IMR-90 (cell line): ENCODE data around the gene INTS3.

Source experiments
- BHLHE40 ChIP-seq: fragments of 150-350 bp; IDR thresholded peaks from 2 replicates; pipeline ENCODE4 v1.6.1; 2016; ENCODE audit warnings: mild to moderate bottlenecking, low read depth, low read length
- CEBPB ChIP-seq: IDR thresholded peaks from 2 replicates; pipeline ENCODE4 v1.6.1; 2012; ENCODE audit warnings: low read depth, low read length, improper control_type of control experiment
- CHD1 ChIP-seq: IDR thresholded peaks from 2 replicates; pipeline ENCODE4 v1.6.1; 2012; ENCODE audit warnings: low read depth, low read length, improper control_type of control experiment
- MAFK ChIP-seq: IDR thresholded peaks from 2 replicates; pipeline ENCODE4 v1.6.1; 2012; ENCODE audit warnings: low read depth, low read length, improper control_type of control experiment
- MAZ ChIP-seq: IDR thresholded peaks from 2 replicates; pipeline ENCODE4 v1.6.1; 2012; ENCODE audit warnings: low read depth, mild to moderate bottlenecking, low read length, improper control_type of control experiment, moderate library complexity, borderline replicate concordance
- MXI1 ChIP-seq: IDR thresholded peaks from 2 replicates; pipeline ENCODE4 v1.6.1; 2012; ENCODE audit warnings: low read depth, mild to moderate bottlenecking, low read length, moderate library complexity, borderline replicate concordance
- NFE2L2 ChIP-seq: fragments of 150-350 bp; IDR thresholded peaks from 2 replicates; pipeline ENCODE4 v1.6.1; 2016; ENCODE audit warnings: low read depth, mild to moderate bottlenecking, low read length
- POLR2A ChIP-seq: IDR thresholded peaks from 2 replicates; pipeline ENCODE4 v1.6.1; 2012; ENCODE audit warnings: mild to moderate bottlenecking, low read depth, low read length
- RAD21 ChIP-seq: IDR thresholded peaks from 2 replicates; pipeline ENCODE4 v1.6.1; 2012; ENCODE audit warnings: low read length, improper control_type of control experiment
- SMC3 ChIP-seq: fragments of 150-350 bp; IDR thresholded peaks from 2 replicates; pipeline ENCODE4 v1.6.1; 2016; ENCODE audit warnings: low read depth, mild to moderate bottlenecking, antibody characterized with exemption, low read length, moderate library complexity
- TF ChIP-seq, protein P1 (sequence below): conservative IDR thresholded peaks from 2 replicates; pipeline ENCODE4 v1.5.1; 2012; ENCODE audit warnings: mild to moderate bottlenecking, low read depth, low read length, improper control_type of control experiment
- TF ChIP-seq, protein P2 (sequence below): fragments of 150-350 bp; IDR thresholded peaks from 2 replicates; pipeline ENCODE4 v1.6.1; 2017; ENCODE audit warnings: mild to moderate bottlenecking, antibody characterized with exemption, low read length, low read depth
- TF ChIP-seq, protein P3 (sequence below): fragments of 150-350 bp; IDR thresholded peaks from 2 replicates; pipeline ENCODE4 v1.6.1; 2016; ENCODE audit warnings: low read depth, mild to moderate bottlenecking, low read length, moderate library complexity, borderline replicate concordance

DNA sequence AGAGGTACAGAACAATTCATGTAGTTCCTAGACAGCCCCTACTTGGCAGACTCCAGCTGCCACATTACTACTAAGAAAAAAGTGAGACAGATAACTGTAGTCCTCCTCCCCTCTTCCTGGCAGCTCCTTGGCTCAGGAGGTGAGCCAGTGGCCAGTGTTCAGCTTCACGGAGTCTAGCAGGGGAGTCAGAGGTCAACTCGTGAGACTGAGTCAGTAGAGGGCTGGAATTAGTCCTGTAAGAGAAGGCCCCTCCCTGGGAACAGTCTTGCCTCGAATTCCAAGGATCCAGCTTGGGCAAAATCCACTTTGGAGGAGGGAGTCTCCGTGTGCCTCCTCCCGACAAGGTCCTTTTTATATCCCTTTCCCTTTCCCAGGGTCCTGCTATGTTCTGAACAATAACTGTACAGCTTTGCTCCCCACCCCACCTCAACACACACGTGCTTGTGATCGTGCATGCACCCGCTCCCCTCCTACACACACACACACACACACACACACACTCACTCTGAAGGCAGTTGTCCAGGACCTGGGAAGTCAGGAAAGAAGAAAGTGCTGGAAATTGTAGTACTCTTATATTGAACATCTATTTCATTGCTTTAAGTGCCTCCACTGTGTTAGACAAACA, 24.8 kb downstream of the INTS3 start:
- TF ChIP-seq, protein P1, sequence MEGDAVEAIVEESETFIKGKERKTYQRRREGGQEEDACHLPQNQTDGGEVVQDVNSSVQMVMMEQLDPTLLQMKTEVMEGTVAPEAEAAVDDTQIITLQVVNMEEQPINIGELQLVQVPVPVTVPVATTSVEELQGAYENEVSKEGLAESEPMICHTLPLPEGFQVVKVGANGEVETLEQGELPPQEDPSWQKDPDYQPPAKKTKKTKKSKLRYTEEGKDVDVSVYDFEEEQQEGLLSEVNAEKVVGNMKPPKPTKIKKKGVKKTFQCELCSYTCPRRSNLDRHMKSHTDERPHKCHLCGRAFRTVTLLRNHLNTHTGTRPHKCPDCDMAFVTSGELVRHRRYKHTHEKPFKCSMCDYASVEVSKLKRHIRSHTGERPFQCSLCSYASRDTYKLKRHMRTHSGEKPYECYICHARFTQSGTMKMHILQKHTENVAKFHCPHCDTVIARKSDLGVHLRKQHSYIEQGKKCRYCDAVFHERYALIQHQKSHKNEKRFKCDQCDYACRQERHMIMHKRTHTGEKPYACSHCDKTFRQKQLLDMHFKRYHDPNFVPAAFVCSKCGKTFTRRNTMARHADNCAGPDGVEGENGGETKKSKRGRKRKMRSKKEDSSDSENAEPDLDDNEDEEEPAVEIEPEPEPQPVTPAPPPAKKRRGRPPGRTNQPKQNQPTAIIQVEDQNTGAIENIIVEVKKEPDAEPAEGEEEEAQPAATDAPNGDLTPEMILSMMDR: no peak
- TF ChIP-seq POLR2A (no peak), CEBPB (no peak), SMC3 (no peak), RAD21 (no peak), MXI1 (no peak), BHLHE40 (peak; percentile 8; the same call in 1 of the 2 replicates), MAFK (no peak), CHD1 (no peak), MAZ (no peak), NFE2L2 (no peak)
- TF ChIP-seq, protein P2, sequence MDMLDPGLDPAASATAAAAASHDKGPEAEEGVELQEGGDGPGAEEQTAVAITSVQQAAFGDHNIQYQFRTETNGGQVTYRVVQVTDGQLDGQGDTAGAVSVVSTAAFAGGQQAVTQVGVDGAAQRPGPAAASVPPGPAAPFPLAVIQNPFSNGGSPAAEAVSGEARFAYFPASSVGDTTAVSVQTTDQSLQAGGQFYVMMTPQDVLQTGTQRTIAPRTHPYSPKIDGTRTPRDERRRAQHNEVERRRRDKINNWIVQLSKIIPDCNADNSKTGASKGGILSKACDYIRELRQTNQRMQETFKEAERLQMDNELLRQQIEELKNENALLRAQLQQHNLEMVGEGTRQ: no peak
- TF ChIP-seq, protein P3, sequence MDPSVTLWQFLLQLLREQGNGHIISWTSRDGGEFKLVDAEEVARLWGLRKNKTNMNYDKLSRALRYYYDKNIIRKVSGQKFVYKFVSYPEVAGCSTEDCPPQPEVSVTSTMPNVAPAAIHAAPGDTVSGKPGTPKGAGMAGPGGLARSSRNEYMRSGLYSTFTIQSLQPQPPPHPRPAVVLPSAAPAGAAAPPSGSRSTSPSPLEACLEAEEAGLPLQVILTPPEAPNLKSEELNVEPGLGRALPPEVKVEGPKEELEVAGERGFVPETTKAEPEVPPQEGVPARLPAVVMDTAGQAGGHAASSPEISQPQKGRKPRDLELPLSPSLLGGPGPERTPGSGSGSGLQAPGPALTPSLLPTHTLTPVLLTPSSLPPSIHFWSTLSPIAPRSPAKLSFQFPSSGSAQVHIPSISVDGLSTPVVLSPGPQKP: no peak
